Stomach (tissue), 9 donors: Measurements from ENCODE around the gene KLC3. TPM values are rescaled to one million over a fixed set of nuclear protein-coding genes. Genes with fewer than 3 reads are reported as not detected.

Experiments
- DNase-seq, 2 donors: peaks; one replicate each; pipeline versions ENCODE4 v3.0.0 to v3.0.0-alpha.2; 2013 to 2019
- H3K27ac ChIP-seq, 5 donors: fragments of 200-600 bp in 4 of 5; sonication (generic) in 4 of 5; one replicate each; pipeline ENCODE4 v1.5.1; 2013 to 2019; ENCODE audit warnings: mild to moderate bottlenecking in 1 of 5, moderate library complexity in 1 of 5
- H3K27me3 ChIP-seq, 3 donors: fragments of 200-600 bp; sonication (generic); one replicate each; pipeline ENCODE4 v1.5.1; 2017 to 2019; ENCODE audit warnings: mixed run types in 1 of 3
- H3K36me3 ChIP-seq, 4 donors: fragments of 200-600 bp; sonication (generic); 1 replicate in 3 of 4; 2 replicates in 1 of 4; pipeline ENCODE4 v1.5.1; 2016 to 2019
- H3K4me1 ChIP-seq, 4 donors: fragments of 200-600 bp; sonication (generic); one replicate each; pipeline ENCODE4 v1.5.1; 2016 to 2019
- H3K4me3 ChIP-seq, 4 donors: fragments of 200-600 bp; sonication (generic) in 3 of 4; one replicate each; pipeline ENCODE4 v1.5.1; 2016 to 2019; ENCODE audit warnings: mild to moderate bottlenecking in 1 of 4
- H3K9me3 ChIP-seq, 4 donors: fragments of 200-600 bp; sonication (generic); one replicate each; pipeline ENCODE4 v1.5.1; 2016 to 2019
- CTCF ChIP-seq, 7 experiments: fragments of 450-650 bp in 4 of 7; fragments of 200-600 bp in 3 of 7; sonication (generic) in 3 of 7; IDR thresholded peaks; one replicate each; pipeline ENCODE4 v1.5.1; 2016 to 2019; ENCODE audit warnings: antibody characterized with exemption in 7 of 7, control low read depth in 2 of 7, mild to moderate bottlenecking in 1 of 7
- EP300 ChIP-seq: sonication (generic); formaldehyde crosslinking; IDR thresholded peaks from one replicate; pipeline ENCODE4 v1.6.1; 2017; ENCODE audit warnings: antibody characterized with exemption
- POLR2A ChIP-seq, 4 donors: fragments of 450-650 bp; IDR thresholded peaks; one replicate each; pipeline ENCODE4 v1.6.1; 2016; ENCODE audit warnings: antibody characterized with exemption in 4 of 4, control low read depth in 2 of 4, mild to moderate bottlenecking in 1 of 4, moderate library complexity in 1 of 4
- POLR2AphosphoS5 ChIP-seq, 3 donors: sonication (generic); formaldehyde crosslinking; IDR thresholded peaks; one replicate each; pipeline ENCODE4 v1.6.1; 2016; ENCODE audit warnings: antibody characterized with exemption in 3 of 3
- WGBS, 5 donors: extraction: QIAGEN DNeasy Blood & Tissue Kit in 3 of 5; methylation state at CpG; one replicate each; pipeline versions ENCODE4 v1.1.5 to v1.1.7; 2013 to 2018; 5-methylcytosine and 5-hydroxymethylcytosine counted together
- intact Hi-C: fragments of 100-400 bp; cut with DNase I; formaldehyde crosslinking; loops from one replicate; pipeline ENCODE4 v1.15.1; 2023; ENCODE audit warnings: low total_unique reads
- polyA plus RNA-seq, 3 donors: library from polyadenylated mRNA; stranded (reverse); fragments of 200-250 nt; gene quantifications; one replicate each; pipeline ENCODE4 v1.2.3, GENCODE V29; 2013
- total RNA-seq, 5 donors: library from RNA; depleted of rRNA; stranded (reverse); fragments of >200 nt; gene quantifications; one replicate each; pipeline versions ENCODE4 v1.1.0 to v1.2.3, GENCODE V29; 2014 to 2016
- donor health status: healthy with polysubstance abuse.
- donor health status: Bipolar disorder and iron deficiency.
- donor health status: healthy.

The KLC3 gene
- total and polyA plus RNA-seq, 8 donors, result 0.61 to 7.0 (median 0.99) TPM; not detected in 4

GRCh38 chr19:45295873-45296272, 44.7 kb upstream of the KLC3 start:
- intact Hi-C loops, result no loop called here
- H3K9me3 ChIP-seq, result peaks cover 0 to 11% (median 3%) of the 10 kb centered on the region in 4 donors
- no peak overlapping the region for H3K27ac ChIP-seq
- TF ChIP-seq EP300 (no peak), POLR2A (IDR thresholded peaks at IDR 0.05) (no peak), POLR2AphosphoS5 (IDR thresholded peaks at IDR 0.05) (no peak), CTCF (IDR thresholded peaks at IDR 0.05) (no peak)
- no peaks in the 10 kb centered on the region for H3K27me3 ChIP-seq
- no peak overlapping the region for H3K4me3 ChIP-seq
- no peak for DNase-seq
- peaks cover 11 to 93% (median 86%) of the 10 kb centered on the region in 4 donors for H3K36me3 ChIP-seq
- H3K4me1 ChIP-seq, result no peaks in the 10 kb centered on the region

GRCh38 chr19:45296355-45296754, 44.2 kb upstream of the KLC3 start:
- 93 to 98% (median 95%) methylated on average over 4 of the region's 4 CpGs for WGBS, 5 donors
- Histone ChIP-seq H3K9me3 (peaks cover 0 to 11% (median 3%) of the 10 kb centered on the region in 4 donors), H3K4me3 (no peak overlapping the region), H3K27ac (no peak overlapping the region), H3K4me1 (no peaks in the 10 kb centered on the region), H3K27me3 (no peaks in the 10 kb centered on the region), H3K36me3 (peaks cover 7 to 89% (median 83%) of the 10 kb centered on the region in 4 donors)
- TF ChIP-seq POLR2AphosphoS5 (IDR thresholded peaks at IDR 0.05) (no peak), POLR2A (IDR thresholded peaks at IDR 0.05) (no peak), EP300 (no peak), CTCF (IDR thresholded peaks at IDR 0.05) (no peak)
- intact Hi-C loops, result no loop called here
- no peak for DNase-seq

GRCh38 chr19:45297674-45298073, 42.9 kb upstream of the KLC3 start:
- WGBS, 5 donors, result 88 to 97% (median 94%) methylated on average over 6 to 18 of the region's 18 CpGs
- Histone ChIP-seq H3K4me1 (no peaks in the 10 kb centered on the region), H3K36me3 (peaks cover 7 to 86% (median 80%) of the 10 kb centered on the region in 4 donors), H3K9me3 (peaks cover 0 to 10% (median 3%) of the 10 kb centered on the region in 4 donors), H3K27me3 (no peaks in the 10 kb centered on the region), H3K4me3 (no peak overlapping the region), H3K27ac (no peak overlapping the region)
- no peak for TF ChIP-seq POLR2A (IDR thresholded peaks at IDR 0.05)
- TF ChIP-seq CTCF (IDR thresholded peaks at IDR 0.05), result no peak
- TF ChIP-seq POLR2AphosphoS5 (IDR thresholded peaks at IDR 0.05), result no peak
- TF ChIP-seq EP300, result no peak
- intact Hi-C loops, result no loop called here
- DNase-seq, result no peak

- no peak overlapping the region for H3K4me3 ChIP-seq
- no peak for DNase-seq
- no peak overlapping the region for H3K27ac ChIP-seq
- TF ChIP-seq EP300 (no peak), POLR2A (IDR thresholded peaks at IDR 0.05) (no peak), POLR2AphosphoS5 (IDR thresholded peaks at IDR 0.05) (no peak), CTCF (IDR thresholded peaks at IDR 0.05) (no peak)
- WGBS, 5 donors, result 94 to 97% (median 94%) methylated on average over 4 to 5 of the region's 5 CpGs
- no peaks in the 10 kb centered on the region for H3K27me3 ChIP-seq
- peaks cover 0 to 4% (median under 1%) of the 10 kb centered on the region in 4 donors for H3K9me3 ChIP-seq
- H3K4me1 ChIP-seq, result no peaks in the 10 kb centered on the region
- intact Hi-C loops, result no loop called here
- H3K36me3 ChIP-seq, result peaks cover 7 to 85% (median 79%) of the 10 kb centered on the region in 4 donors
Measured at GRCh38 chr19:45298264-45298663, 42.3 kb upstream of the KLC3 start.
